Kidney epithelial cell (primary cell): ENCODE measurements around the gene ZNF513. TPM values are rescaled to one million over a fixed set of nuclear protein-coding genes. Genes with fewer than 3 reads are reported as not detected.
A peak's percentile ranks its signal among the peaks of the same experiment; 100 is the strongest.

Experiments used
- DNase-seq: peaks from one replicate; pipeline ENCODE4 v3.0.0-alpha.2; 2010; ENCODE audit warnings: low read depth
- H3K27me3 ChIP-seq: 2 replicates; pipeline ENCODE4 v1.6.0; 2011; ENCODE audit warnings: low read length; ENCODE audit not compliant: control insufficient read depth, insufficient read depth
- H3K36me3 ChIP-seq: 2 replicates; pipeline ENCODE4 v1.5.1; 2011; ENCODE audit warnings: low read length; ENCODE audit not compliant: control insufficient read depth, insufficient read depth
- H3K4me3 ChIP-seq: 2 replicates; pipeline ENCODE4 v1.5.1; 2011; ENCODE audit warnings: low read depth, mild to moderate bottlenecking, control low read depth, low read length
- total RNA-seq: library from RNA; depleted of rRNA; stranded (reverse); fragments of >200 nt; gene quantifications from 2 replicates; pipeline ENCODE4 v1.2.3, GENCODE V29; 2015
- TF ChIP-seq, protein P1 (sequence below): IDR thresholded peaks from 2 replicates; pipeline ENCODE4 v1.5.1; 2011; ENCODE audit warnings: mild to moderate bottlenecking, moderate library complexity, low read length, control low read depth, inconsistent platforms; ENCODE audit not compliant: insufficient read depth, poor library complexity, severe bottlenecking

The ZNF513 gene
- total RNA-seq, 1 donor from 2014 or later: 11.5 TPM

DNA sequence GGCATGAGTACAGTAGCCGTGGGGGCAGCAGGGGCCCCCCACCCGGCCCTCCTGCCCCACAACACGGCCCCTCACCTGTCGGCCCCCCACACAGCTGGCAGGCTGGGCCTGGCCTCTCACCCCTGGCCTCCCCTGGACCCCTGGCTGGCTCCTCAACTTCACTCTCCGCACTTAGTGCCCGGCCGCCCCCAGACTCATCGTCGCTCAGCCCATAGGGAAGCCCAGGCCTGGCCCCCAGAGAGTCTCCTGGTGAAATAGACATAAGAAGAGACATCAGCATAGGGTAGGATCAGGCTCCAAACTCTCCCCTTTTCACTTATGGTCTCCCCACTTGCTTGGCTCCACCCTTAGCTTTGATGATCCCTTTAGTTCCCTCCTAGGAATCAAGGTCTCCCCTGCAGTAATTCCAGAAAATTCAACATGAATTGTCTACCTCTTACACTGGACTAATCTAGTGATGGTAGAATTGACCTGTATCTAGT is 1.7 kb downstream of the ZNF513 start:
- no peak overlapping the region for H3K4me3 ChIP-seq
- peaks cover 4% of the 10 kb centered on the region for H3K36me3 ChIP-seq
- H3K27me3 ChIP-seq: no peaks in the 10 kb centered on the region
- TF ChIP-seq, protein P1, sequence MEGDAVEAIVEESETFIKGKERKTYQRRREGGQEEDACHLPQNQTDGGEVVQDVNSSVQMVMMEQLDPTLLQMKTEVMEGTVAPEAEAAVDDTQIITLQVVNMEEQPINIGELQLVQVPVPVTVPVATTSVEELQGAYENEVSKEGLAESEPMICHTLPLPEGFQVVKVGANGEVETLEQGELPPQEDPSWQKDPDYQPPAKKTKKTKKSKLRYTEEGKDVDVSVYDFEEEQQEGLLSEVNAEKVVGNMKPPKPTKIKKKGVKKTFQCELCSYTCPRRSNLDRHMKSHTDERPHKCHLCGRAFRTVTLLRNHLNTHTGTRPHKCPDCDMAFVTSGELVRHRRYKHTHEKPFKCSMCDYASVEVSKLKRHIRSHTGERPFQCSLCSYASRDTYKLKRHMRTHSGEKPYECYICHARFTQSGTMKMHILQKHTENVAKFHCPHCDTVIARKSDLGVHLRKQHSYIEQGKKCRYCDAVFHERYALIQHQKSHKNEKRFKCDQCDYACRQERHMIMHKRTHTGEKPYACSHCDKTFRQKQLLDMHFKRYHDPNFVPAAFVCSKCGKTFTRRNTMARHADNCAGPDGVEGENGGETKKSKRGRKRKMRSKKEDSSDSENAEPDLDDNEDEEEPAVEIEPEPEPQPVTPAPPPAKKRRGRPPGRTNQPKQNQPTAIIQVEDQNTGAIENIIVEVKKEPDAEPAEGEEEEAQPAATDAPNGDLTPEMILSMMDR: no peak
- no peak for DNase-seq

DNA sequence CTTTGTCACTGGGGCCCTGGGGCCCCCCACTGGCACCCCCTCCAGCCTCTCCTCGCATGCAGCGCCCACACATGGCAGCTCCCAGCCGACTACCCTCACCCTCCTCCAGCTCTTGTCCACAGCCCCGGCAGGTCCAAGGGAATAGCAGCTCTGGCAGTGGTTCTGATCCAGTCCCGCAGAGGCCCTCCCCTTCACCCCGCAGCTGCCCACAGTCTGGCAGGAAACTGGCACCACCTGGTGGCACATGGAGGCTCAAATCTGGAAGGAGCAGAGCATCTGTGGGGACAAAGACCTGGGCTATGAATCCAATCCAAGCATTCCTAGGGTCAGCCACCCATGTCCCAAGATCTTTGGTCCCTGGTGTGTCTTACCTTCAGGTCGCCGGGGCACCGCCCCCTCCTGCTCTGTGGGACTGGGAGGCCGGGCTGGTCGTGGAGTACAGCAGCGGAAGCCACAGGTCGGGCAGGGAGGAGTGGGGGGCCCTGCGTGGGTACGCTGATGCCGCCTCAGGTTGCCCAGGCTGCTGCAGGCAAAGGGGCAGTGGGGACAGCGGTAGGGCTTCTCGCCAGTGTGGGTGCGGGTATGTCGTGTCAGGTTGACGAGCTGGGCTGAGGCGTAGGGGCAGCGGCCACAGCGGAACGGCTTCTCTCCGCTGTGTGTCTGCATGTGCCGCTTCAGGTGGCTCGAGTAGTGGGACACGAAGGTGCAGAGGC is 2.3 kb downstream of the ZNF513 start:
- no peak for DNase-seq
- Histone ChIP-seq H3K27me3 (no peaks in the 10 kb centered on the region), H3K36me3 (peaks cover 4% of the 10 kb centered on the region)

DNA sequence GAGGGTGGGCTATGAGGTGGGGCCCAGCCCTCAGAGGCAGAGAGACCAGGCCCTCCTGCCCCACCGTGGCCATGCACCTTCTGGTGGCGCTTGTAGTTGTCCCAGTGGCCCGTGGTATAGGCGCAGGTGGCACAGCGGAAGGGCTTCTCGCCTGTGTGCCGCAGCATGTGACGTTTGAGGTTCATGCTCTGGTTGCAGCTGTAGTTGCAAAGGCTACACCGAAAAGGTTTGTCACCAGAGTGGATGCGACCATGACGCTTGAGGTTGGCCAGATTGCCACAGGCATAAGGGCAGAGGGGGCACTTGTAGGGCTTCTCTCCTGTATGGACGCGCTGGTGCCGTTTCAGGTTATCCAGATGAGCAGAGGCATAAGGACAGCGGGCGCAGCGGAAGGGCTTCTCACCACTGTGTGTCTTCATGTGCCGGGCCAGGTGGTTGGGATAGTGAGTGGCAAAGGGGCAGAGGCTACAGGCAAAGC is 2.9 kb downstream of the ZNF513 start:
- Histone ChIP-seq H3K36me3 (peaks cover 4% of the 10 kb centered on the region), H3K4me3 (no peak overlapping the region), H3K27me3 (no peaks in the 10 kb centered on the region)
- DNase-seq: no peak
- TF ChIP-seq, protein P1: no peak

More for the DNA sequence above, 2.3 kb downstream of the ZNF513 start:
- no peak overlapping the region for H3K4me3 ChIP-seq
- TF ChIP-seq, protein P1: peak; percentile 45

DNA sequence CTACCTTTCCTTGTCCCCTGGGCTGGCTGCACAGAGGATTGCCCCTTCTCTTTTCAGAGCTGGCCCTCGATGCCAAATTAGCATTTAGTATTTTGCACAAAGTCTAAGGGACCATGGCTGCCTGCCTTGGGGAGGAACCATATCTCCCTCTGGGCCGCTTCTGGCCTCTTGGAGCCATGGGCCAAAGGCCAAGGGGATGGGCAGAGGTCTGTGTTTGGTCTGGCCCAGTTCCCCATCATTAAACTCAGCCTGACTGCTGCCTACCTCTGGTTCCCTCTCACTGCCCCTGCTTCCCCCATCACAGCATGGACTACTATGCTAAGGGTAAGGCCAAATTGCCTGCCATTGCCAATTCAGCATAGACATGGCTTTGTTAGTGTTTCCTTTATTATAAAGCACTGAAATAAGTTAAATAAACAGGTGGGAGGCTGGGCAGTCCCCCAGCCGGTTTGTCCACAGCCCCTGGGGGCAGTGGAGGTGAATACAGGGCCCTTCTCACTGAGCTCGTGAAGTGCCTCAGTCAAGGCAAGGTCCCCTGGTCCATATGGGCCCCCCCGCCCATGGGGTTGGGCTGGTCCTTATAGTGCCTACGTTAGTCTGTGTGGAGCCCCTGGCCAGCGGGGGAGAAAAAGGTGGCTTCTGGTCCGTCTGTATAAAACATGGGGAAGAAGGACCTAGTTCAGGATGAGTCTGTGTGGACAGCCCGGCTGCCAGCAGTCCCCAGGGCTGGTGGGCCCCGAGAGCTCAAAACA is 3.5 kb downstream of the ZNF513 start:
- TF ChIP-seq, protein P1: no peak
- Histone ChIP-seq H3K4me3 (no peak overlapping the region), H3K27me3 (no peaks in the 10 kb centered on the region), H3K36me3 (peaks cover 4% of the 10 kb centered on the region)
- DNase-seq: no peak

DNA sequence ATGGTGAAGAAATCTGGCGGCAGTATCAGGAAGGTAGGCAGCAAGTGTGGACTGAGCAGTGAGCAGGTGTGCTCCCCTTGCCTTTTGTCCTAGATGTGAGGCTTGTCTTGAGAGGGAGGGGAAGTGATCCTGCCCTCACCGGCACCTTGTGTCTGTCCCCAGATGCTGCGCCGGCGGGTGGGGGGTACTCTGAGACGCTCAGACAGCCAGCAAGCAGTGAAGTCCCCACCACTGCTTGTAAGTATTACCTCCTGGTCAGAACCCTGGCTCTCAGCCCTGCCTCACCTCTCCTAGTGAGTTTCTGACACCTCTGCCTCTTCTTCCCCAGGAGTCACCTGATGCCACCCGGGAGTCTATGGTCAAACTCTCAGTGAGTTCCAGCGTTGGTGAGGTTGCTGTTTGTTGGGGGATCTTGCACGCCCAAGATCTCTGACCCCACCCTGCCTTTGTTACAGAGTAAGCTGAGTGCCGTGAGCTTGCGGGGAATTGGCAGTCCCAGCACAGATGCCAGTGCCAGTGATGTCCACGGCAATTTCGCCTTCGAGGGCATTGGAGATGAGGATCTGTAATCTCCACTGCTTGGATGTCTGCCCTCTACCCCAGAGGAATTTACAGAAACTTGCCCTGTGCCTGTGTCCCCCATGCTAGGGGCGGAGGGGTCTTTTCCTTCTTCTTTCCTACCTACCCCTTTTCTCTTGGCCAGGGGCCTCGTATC is 4.2 kb downstream of the ZNF513 start:
- peaks cover 4% of the 10 kb centered on the region for H3K36me3 ChIP-seq

More for the DNA sequence above, 4.2 kb downstream of the ZNF513 start:
- H3K27me3 ChIP-seq: no peaks in the 10 kb centered on the region
- TF ChIP-seq, protein P1: no peak
- no peak for DNase-seq
- H3K4me3 ChIP-seq: no peak overlapping the region
